Activated T-helper 1 cell treated with anti-CD3 and anti-CD28 coated beads, Interleukin-12 subunit alpha, Interleukin-12 subunit beta, Interleukin-2, Interleukin-4 antibody, amounts not matched to agents 30 ng/mL and 10 ng/mL and 1 ng/mL, durations not matched to agents 14 hours and 24 hours and 36 hours (primary cell): Measurements from ENCODE around the gene TPBGL. TPM values are rescaled to one million over a fixed set of nuclear protein-coding genes. Genes with fewer than 3 reads are reported as not detected.

ENCODE experiments used
- DNase-seq: peaks from one replicate; pipeline ENCODE4 v3.0.0; 2021; ENCODE audit warnings: low spot score
- H3K27ac Mint-ChIP-seq: one replicate; pipeline ENCODE4 v1.8.0; 2021; ENCODE audit warnings: mild to moderate bottlenecking, mixed read lengths
- H3K27me3 Mint-ChIP-seq: one replicate; pipeline ENCODE4 v1.8.0; 2022; ENCODE audit warnings: mild to moderate bottlenecking, moderate library complexity, mixed read lengths; ENCODE audit not compliant: insufficient read depth
- H3K36me3 Mint-ChIP-seq: one replicate; pipeline ENCODE4 v1.8.0; 2021; ENCODE audit warnings: low read depth, mixed read lengths
- H3K4me1 Mint-ChIP-seq: one replicate; pipeline ENCODE4 v1.8.0; 2021; ENCODE audit warnings: low read depth, mixed read lengths
- H3K4me3 Mint-ChIP-seq: one replicate; pipeline ENCODE4 v1.8.0; 2021; ENCODE audit warnings: mild to moderate bottlenecking, moderate library complexity, mixed read lengths
- H3K9me3 Mint-ChIP-seq: one replicate; pipeline ENCODE4 v1.8.0; 2021; ENCODE audit warnings: mixed read lengths
- intact Hi-C: fragments of 100-400 bp; cut with micrococcal nuclease; formaldehyde crosslinking; loops from one replicate; pipeline ENCODE4 v1.15.1; 2024
- total RNA-seq: library from RNA; stranded (reverse); gene quantifications from 2 replicates; pipeline ENCODE4 v1.2.3, GENCODE V29; 2022

The TPBGL gene
- total RNA-seq, 1 donor from 2014 or later = 0.34 TPM

GRCh38 chr11:75223954-75224643 lies 16.5 kb upstream of the TPBGL start:
- Mint-ChIP-seq H3K4me1 (no peaks in the 10 kb centered on the region), H3K27me3 (peaks cover 13% of the 10 kb centered on the region), H3K9me3 (no peaks in the 10 kb centered on the region), H3K27ac (no peak overlapping the region), H3K36me3 (no peaks in the 10 kb centered on the region), H3K4me3 (no peak overlapping the region)
- DNase-seq = no peak
- intact Hi-C loops = no loop called here

DNA sequence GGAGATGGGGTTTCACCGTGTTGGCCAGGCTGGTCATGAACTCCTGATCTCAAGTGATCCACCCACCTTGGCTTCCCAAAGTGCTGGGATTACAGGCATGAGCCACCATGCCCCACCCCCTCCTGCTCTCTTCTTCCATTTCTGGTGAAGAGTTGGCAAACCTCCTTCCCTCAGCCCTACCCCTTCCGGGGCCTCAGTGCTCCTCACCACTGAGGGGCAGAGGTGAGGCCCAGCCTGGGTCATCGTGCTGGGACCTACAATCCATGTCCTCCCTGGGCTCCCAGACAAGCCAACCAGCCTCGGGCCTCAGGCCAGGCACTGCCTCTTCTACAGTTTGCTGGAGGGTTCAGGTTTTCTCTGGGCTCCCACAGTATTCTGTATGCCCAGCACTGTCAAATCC lies 14.8 kb upstream of the TPBGL start:
- intact Hi-C loops = no loop called here
- no peaks in the 10 kb centered on the region for H3K4me1 Mint-ChIP-seq
- H3K9me3 Mint-ChIP-seq = no peaks in the 10 kb centered on the region
- H3K27ac Mint-ChIP-seq = no peak overlapping the region
- H3K36me3 Mint-ChIP-seq = no peaks in the 10 kb centered on the region
- no peak overlapping the region for H3K4me3 Mint-ChIP-seq
- DNase-seq = no peak
- peaks cover 6% of the 10 kb centered on the region for H3K27me3 Mint-ChIP-seq

DNA sequence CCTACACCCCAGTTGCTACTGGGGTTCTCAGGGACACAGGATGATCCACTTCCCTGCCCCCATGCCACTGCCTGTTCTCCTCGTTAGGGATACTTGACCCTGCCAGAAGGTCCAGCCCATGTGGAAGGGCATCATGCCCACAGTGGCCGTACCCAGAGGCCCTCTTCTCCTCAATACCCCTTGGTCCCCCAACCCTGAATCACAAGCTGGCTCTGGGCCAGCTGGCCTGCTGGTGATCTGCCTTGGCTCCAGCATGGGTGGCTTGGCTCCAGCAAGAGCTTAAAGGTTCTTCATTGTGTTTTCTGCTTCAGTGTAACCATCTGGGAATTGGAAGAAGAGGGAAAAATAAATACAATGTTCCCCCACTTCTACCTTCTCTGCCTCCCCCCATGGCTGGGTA lies 11.1 kb upstream of the TPBGL start:
- Mint-ChIP-seq H3K27me3 (peaks cover 6% of the 10 kb centered on the region), H3K4me3 (no peak overlapping the region), H3K4me1 (no peaks in the 10 kb centered on the region), H3K36me3 (no peaks in the 10 kb centered on the region), H3K27ac (no peak overlapping the region), H3K9me3 (no peaks in the 10 kb centered on the region)
- intact Hi-C loops = no loop called here
- no peak for DNase-seq

DNA sequence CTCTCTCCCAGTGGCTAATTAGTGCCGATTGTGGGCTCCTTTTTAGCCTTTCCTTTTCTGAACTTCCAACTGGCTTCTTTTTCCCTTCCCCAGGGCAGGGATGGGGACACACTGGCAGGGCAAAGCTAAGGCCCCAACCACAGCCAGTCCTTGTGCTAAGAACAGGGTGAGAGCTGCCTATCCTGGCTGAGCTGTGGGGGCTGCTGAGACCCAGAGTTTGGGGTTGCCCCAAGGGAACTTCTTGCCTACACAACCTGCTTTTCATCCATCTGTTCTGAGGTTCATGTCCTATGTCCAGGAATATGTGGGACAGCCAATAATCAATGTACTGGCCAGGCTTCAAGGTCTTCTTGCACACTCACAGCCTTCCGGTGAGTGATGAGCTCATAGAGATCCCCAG lies 10.0 kb upstream of the TPBGL start:
- intact Hi-C loops = no loop called here
- Mint-ChIP-seq H3K27ac (no peak overlapping the region), H3K4me1 (no peaks in the 10 kb centered on the region)

GRCh38 chr11:75233754-75234172 lies 6.8 kb upstream of the TPBGL start:
- intact Hi-C loops = loop anchor here (1.0 kb wide), 1 partner anchor 19 kb away; no protein-coding TSS in a partner anchor
- DNase-seq = no peak
- H3K9me3 Mint-ChIP-seq = no peaks in the 10 kb centered on the region
- H3K27ac Mint-ChIP-seq = no peak overlapping the region
- no peaks in the 10 kb centered on the region for H3K4me1 Mint-ChIP-seq
- H3K4me3 Mint-ChIP-seq = no peak overlapping the region
- H3K27me3 Mint-ChIP-seq = peaks cover 6% of the 10 kb centered on the region
- H3K36me3 Mint-ChIP-seq = no peaks in the 10 kb centered on the region

More for the DNA sequence above, 10.0 kb upstream of the TPBGL start:
- Mint-ChIP-seq H3K36me3 (no peaks in the 10 kb centered on the region), H3K27me3 (no peaks in the 10 kb centered on the region), H3K9me3 (no peaks in the 10 kb centered on the region), H3K4me3 (no peak overlapping the region)
- DNase-seq = no peak

DNA sequence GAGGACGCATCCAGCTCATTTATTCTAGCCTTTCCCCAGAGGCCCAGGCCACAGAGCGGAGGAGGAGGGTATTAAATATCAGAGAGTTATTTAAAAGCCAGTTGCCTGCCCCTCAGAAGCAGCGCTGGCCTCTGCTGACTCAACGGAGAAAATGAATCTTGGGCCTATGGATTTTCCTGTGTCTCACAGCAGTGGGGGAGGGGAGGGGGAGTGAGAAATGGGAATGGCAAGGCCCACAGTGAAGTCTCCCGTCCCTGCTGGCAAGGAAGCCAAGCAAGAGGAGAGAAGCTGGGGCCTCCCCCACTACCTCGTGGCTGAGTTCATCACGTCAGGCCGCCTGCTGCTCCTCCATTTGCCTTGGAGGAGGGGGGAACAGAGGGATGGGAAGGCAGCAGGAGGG lies 4.5 kb upstream of the TPBGL start:
- H3K4me1 Mint-ChIP-seq = no peaks in the 10 kb centered on the region
- intact Hi-C loops = no loop called here
- no peaks in the 10 kb centered on the region for H3K36me3 Mint-ChIP-seq
- H3K4me3 Mint-ChIP-seq = no peak overlapping the region
- no peak overlapping the region for H3K27ac Mint-ChIP-seq
- peaks cover 19% of the 10 kb centered on the region for H3K27me3 Mint-ChIP-seq
- H3K9me3 Mint-ChIP-seq = no peaks in the 10 kb centered on the region
- no peak for DNase-seq

GRCh38 chr11:75237050-75237449 lies 3.5 kb upstream of the TPBGL start:
- H3K36me3 Mint-ChIP-seq = no peaks in the 10 kb centered on the region
- H3K4me1 Mint-ChIP-seq = peaks cover under 1% of the 10 kb centered on the region
- H3K4me3 Mint-ChIP-seq = no peak overlapping the region
- H3K9me3 Mint-ChIP-seq = no peaks in the 10 kb centered on the region
- intact Hi-C loops = no loop called here
- peaks cover 19% of the 10 kb centered on the region for H3K27me3 Mint-ChIP-seq
- H3K27ac Mint-ChIP-seq = no peak overlapping the region
- no peak for DNase-seq

- intact Hi-C loops = no loop called here
- peaks cover 6% of the 10 kb centered on the region for H3K4me1 Mint-ChIP-seq
- no peak overlapping the region for H3K27ac Mint-ChIP-seq
- H3K9me3 Mint-ChIP-seq = no peaks in the 10 kb centered on the region
- H3K27me3 Mint-ChIP-seq = peaks cover 37% of the 10 kb centered on the region
- H3K4me3 Mint-ChIP-seq = peak overlapping the region; percentile 42
- H3K36me3 Mint-ChIP-seq = no peaks in the 10 kb centered on the region
- no peak for DNase-seq
Observed at GRCh38 chr11:75238595-75239440, 1.8 kb upstream of the TPBGL start.

GRCh38 chr11:75239531-75240290 lies 863 bp upstream of the TPBGL start:
- H3K27ac Mint-ChIP-seq = no peak overlapping the region
- peaks cover 43% of the 10 kb centered on the region for H3K27me3 Mint-ChIP-seq
- H3K4me1 Mint-ChIP-seq = peaks cover 6% of the 10 kb centered on the region
- no peaks in the 10 kb centered on the region for H3K36me3 Mint-ChIP-seq
- intact Hi-C loops = loop anchor here (2.0 to 10.0 kb wide), 5 partner anchors 292 to 1203 kb away; partner anchors contain the start of genes PGM2L1, POLD3, SPCS2 and XRRA1
- no peak for DNase-seq
- peak overlapping the region; percentile 82 for H3K4me3 Mint-ChIP-seq
- H3K9me3 Mint-ChIP-seq = no peaks in the 10 kb centered on the region

DNA sequence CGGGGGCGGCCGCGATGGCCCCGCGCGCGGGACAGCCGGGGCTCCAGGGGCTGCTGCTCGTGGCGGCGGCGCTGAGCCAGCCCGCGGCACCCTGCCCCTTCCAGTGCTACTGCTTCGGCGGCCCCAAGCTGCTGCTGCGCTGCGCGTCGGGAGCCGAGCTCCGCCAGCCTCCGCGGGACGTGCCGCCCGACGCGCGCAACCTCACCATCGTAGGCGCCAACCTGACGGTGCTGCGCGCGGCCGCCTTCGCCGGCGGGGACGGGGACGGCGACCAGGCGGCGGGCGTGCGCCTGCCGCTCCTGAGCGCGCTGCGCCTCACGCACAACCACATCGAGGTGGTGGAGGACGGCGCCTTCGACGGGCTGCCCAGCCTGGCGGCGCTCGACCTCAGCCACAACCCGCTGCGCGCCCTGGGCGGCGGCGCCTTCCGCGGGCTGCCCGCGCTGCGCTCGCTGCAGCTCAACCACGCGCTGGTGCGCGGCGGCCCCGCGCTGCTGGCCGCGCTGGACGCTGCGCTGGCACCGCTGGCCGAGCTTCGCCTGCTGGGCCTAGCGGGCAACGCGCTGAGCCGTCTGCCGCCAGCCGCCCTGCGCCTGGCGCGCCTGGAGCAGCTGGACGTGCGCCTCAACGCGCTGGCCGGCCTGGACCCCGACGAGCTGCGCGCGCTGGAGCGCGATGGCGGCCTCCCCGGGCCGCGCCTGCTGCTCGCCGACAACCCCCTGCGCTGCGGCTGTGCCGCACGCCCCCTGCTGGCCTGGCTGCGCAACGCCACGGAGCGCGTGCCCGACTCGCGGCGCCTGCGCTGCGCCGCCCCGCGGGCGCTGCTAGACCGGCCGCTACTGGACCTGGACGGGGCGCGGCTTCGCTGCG lies 697 bp downstream of the TPBGL start:
- intact Hi-C loops = loop anchor here (1.0 to 10.0 kb wide), 7 partner anchors 27 to 1201 kb away; partner anchors contain the start of genes PGM2L1, POLD3, SPCS2 and XRRA1
- peak; percentile 89 for DNase-seq
- Mint-ChIP-seq H3K4me3 (peak overlapping the region; percentile 58), H3K36me3 (no peaks in the 10 kb centered on the region), H3K27me3 (peaks cover 52% of the 10 kb centered on the region), H3K9me3 (no peaks in the 10 kb centered on the region), H3K27ac (no peak overlapping the region), H3K4me1 (peaks cover 6% of the 10 kb centered on the region)

DNA sequence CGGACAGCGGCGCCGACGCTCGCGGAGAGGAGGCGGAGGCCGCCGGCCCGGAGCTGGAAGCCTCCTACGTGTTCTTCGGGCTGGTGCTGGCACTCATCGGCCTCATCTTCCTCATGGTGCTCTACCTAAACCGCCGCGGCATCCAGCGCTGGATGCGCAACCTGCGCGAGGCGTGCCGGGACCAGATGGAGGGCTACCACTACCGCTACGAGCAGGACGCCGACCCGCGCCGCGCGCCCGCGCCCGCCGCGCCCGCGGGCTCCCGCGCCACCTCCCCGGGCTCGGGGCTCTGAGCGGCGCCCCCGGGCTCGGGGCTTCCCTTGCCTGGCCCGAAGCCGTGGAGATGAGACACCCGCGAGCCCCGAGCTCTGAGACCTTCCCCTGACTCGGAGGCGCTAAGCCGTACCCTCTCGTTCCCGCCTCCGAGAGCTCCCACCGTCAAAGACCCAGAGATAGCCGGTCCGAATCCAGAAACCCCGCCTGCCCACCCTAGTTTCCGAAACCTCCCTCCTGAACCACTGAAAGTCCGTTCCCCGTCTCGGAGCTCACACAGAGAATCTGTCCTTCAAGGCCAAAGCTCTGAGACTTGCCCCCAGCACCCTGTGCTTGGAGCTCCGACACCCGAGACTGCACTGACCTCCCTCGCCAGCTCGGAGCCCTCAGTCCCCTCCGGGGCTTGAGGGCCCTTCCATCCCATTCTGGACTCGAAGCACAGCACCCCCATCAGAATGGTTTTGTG lies 1.5 kb downstream of the TPBGL start:
- Mint-ChIP-seq H3K4me1 (peaks cover 6% of the 10 kb centered on the region), H3K4me3 (peak overlapping the region; percentile 76), H3K9me3 (no peaks in the 10 kb centered on the region), H3K27me3 (peaks cover 52% of the 10 kb centered on the region), H3K36me3 (no peaks in the 10 kb centered on the region), H3K27ac (peak overlapping the region; percentile 53)
- intact Hi-C loops = loop anchor here (1.0 to 10.0 kb wide), 7 partner anchors 28 to 1200 kb away; partner anchors contain the start of genes PGM2L1, POLD3, SPCS2 and XRRA1
- DNase-seq = no peak
